Fibroblast of lung (primary cell): Measurements from ENCODE around the gene SUPT5H. TPM values are rescaled to one million over a fixed set of nuclear protein-coding genes. Genes with fewer than 3 reads are reported as not detected.

ENCODE experiments used
- DNase-seq, 2 donors: peaks; one replicate each; pipeline versions ENCODE4 v3.0.0 to v3.0.0-alpha.2; 2010; ENCODE audit warnings: low read depth in 2 of 2
- H2AFZ ChIP-seq: 2 replicates; pipeline ENCODE4 v1.5.1; 2012; ENCODE audit warnings: low read length, control low read depth, inconsistent platforms
- H3K27ac ChIP-seq: 2 replicates; pipeline ENCODE4 v1.5.1; 2011; ENCODE audit warnings: low read length, control low read depth; ENCODE audit not compliant: insufficient read depth
- H3K27me3 ChIP-seq: 2 replicates; pipeline ENCODE4 v1.5.1; 2011; ENCODE audit warnings: mild to moderate bottlenecking, low read length; ENCODE audit not compliant: control insufficient read depth, insufficient read depth
- H3K36me3 ChIP-seq: 2 replicates; pipeline ENCODE4 v1.5.1; 2011; ENCODE audit warnings: low read length; ENCODE audit not compliant: control insufficient read depth, insufficient read depth
- H3K4me1 ChIP-seq: 2 replicates; pipeline ENCODE4 v1.5.1; 2011; ENCODE audit warnings: low read length; ENCODE audit not compliant: control insufficient read depth, insufficient read depth; ENCODE audit errors: extremely low read depth
- H3K4me2 ChIP-seq: 2 replicates; pipeline ENCODE4 v1.5.1; 2011; ENCODE audit warnings: low read length, control low read depth; ENCODE audit not compliant: insufficient read depth; ENCODE audit errors: extremely low read depth
- H3K4me3 ChIP-seq, 4 experiments: fragments of 200-600 bp in 1 of 4; sonication (generic) in 1 of 4; replicated peaks in 1 of 4; 2 replicates each; pipeline ENCODE4 v1.5.1; 2011 to 2016; ENCODE audit warnings: low read length in 4 of 4, low read depth in 3 of 4, mild to moderate bottlenecking in 3 of 4, control low read depth in 2 of 4, inconsistent platforms in 1 of 4, mixed read lengths in 1 of 4; ENCODE audit not compliant: insufficient read depth in 1 of 4; ENCODE audit errors: control extremely low read depth in 1 of 4
- H3K79me2 ChIP-seq: 2 replicates; pipeline ENCODE4 v1.5.1; 2012; ENCODE audit warnings: mild to moderate bottlenecking, low read length, inconsistent platforms; ENCODE audit not compliant: control insufficient read depth, insufficient read depth
- H3K9ac ChIP-seq: 2 replicates; pipeline ENCODE4 v1.5.1; 2011; ENCODE audit warnings: mild to moderate bottlenecking, low read length, control low read depth; ENCODE audit not compliant: insufficient read depth
- H3K9me3 ChIP-seq: 2 replicates; pipeline ENCODE4 v1.5.1; 2012; ENCODE audit warnings: low read depth, low read length; ENCODE audit not compliant: control insufficient read depth, insufficient read depth
- H4K20me1 ChIP-seq: 2 replicates; pipeline ENCODE4 v1.5.1; 2011; ENCODE audit warnings: low read length; ENCODE audit not compliant: control insufficient read depth, insufficient read depth; ENCODE audit errors: extremely low read depth
- CTCF ChIP-seq, 2 donors: IDR thresholded peaks in 1 of 2; conservative IDR thresholded peaks in 1 of 2; 1 replicate in 1 of 2; 2 replicates in 1 of 2; pipeline ENCODE4 v1.5.1; 2011 to 2012; ENCODE audit warnings: low read length in 2 of 2, control low read depth in 1 of 2, inconsistent platforms in 1 of 2, low read depth in 1 of 2, mild to moderate bottlenecking in 1 of 2
- EZH2 ChIP-seq: IDR thresholded peaks from 2 replicates; pipeline ENCODE4 v1.5.1; 2012; ENCODE audit warnings: low read length, control low read depth, mild to moderate bottlenecking; ENCODE audit errors: missing control alignments
- polyA minus RNA-seq: library from RNA; depleted of rRNA, polyadenylated mRNA; stranded (reverse); fragments of >200 nt; gene quantifications from 2 replicates; pipeline ENCODE4 v1.2.3, GENCODE V29; 2011; ENCODE audit warnings: low replicate concordance
- polyA plus RNA-seq, 2 donors: library from polyadenylated mRNA; depleted of rRNA in 1 of 2; stranded (reverse) in 1 of 2; unstranded in 1 of 2; fragments of >200 nt; gene quantifications; 2 replicates each; pipeline ENCODE4 v1.2.1, GENCODE V29; 2011 to 2012; ENCODE audit warnings: missing spikeins in 1 of 2
- total RNA-seq: library from RNA; depleted of rRNA; stranded (reverse); fragments of >200 nt; gene quantifications from 2 replicates; pipeline ENCODE4 v1.2.1, GENCODE V29; 2014

SUPT5H gene
- total RNA-seq (46.0 and 50.2 TPM in 2 replicates), polyA plus RNA-seq (77.8 and 87.2 TPM in 2 replicates), polyA minus RNA-seq (126 and 137 TPM in 2 replicates)
- polyA plus RNA-seq (2012), result 98.2 and 109 TPM in 2 replicates

- peak; percentile 95 to 97 for DNase-seq
- Histone ChIP-seq H3K4me1 (peaks cover 13% of the 10 kb centered on the region), H3K9me3 (no peaks in the 10 kb centered on the region), H3K27me3 (no peaks in the 10 kb centered on the region), H3K27ac (peak within 1 kb of the TSS; percentile 88), H3K36me3 (peaks cover 4% of the 10 kb centered on the region), H3K9ac (peak within 1 kb of the TSS; percentile 84), H3K79me2 (peaks cover 57% of the 10 kb centered on the region), H2AFZ (peak within 1 kb of the TSS; percentile 72), H3K4me3 (peak within 1 kb of the TSS; percentile 51 to 99 (median 79)), H3K4me2 (peak within 1 kb of the TSS; percentile 95), H4K20me1 (no peaks in the 10 kb centered on the region)
- no peak for TF ChIP-seq CTCF (conservative IDR thresholded peaks at IDR 0.05 in 1 of 2, IDR thresholded peaks at IDR 0.05 in 1 of 2; ENCODE audit: low read depth in 1 of 2, low read length in 2 of 2)
- TF ChIP-seq EZH2, result no peak
Measured at GRCh38 chr19:39445196-39446111, at the start of gene SUPT5H. TSS of gene SUPT5H (plus strand) at chr19:39445582. CDS start at chr19:39445891, 309 bp downstream.

- Histone ChIP-seq H3K4me2 (no peak overlapping the region), H3K36me3 (peaks cover 10% of the 10 kb centered on the region), H3K4me3 (peak overlapping the region in 1 of 4 experiments; percentile 1), H3K27me3 (no peaks in the 10 kb centered on the region), H3K27ac (peak overlapping the region; percentile 83), H3K9me3 (no peaks in the 10 kb centered on the region), H3K4me1 (peaks cover 28% of the 10 kb centered on the region), H2AFZ (no peak overlapping the region), H3K79me2 (peaks cover 2% of the 10 kb centered on the region), H4K20me1 (no peaks in the 10 kb centered on the region), H3K9ac (peak overlapping the region; percentile 54)
- peak; percentile 63 to 88 for DNase-seq
- TF ChIP-seq CTCF (conservative IDR thresholded peaks at IDR 0.05 in 1 of 2, IDR thresholded peaks at IDR 0.05 in 1 of 2; ENCODE audit: low read depth in 1 of 2, low read length in 2 of 2), result peak; percentile 88 to 92
- no peak for TF ChIP-seq EZH2
Measured at GRCh38 chr19:39397360-39398296, 47.8 kb upstream of the SUPT5H start.
